Measurements from ENCODE around the gene TMEM201. TPM values are rescaled to one million over a fixed set of nuclear protein-coding genes. Genes with fewer than 3 reads are reported as not detected.

Gene TMEM201
- total RNA-seq, 4 donors from 2014 or later, result 3.3 to 9.9 (median 8.7) TPM

- DNase-seq, result no peak
- TF ChIP-seq POLR2A (IDR thresholded peaks at IDR 0.05), result no peak
- no peak for TF ChIP-seq CTCF (IDR thresholded peaks at IDR 0.05)
- Histone ChIP-seq H3K4me1 (no peaks in the 10 kb centered on the region), H3K36me3 (peaks cover 0 to 48% (median 0%) of the 10 kb centered on the region in 3 donors), H3K4me3 (no peak overlapping the region), H3K27me3 (no peaks in the 10 kb centered on the region), H3K9me3 (no peaks in the 10 kb centered on the region), H3K27ac (no peak overlapping the region)
Observed at GRCh38 chr1:9606458-9606857, 17.7 kb downstream of the TMEM201 start.

GRCh38 chr1:9606948-9607347, 18.2 kb downstream of the TMEM201 start:
- Histone ChIP-seq H3K4me1 (no peaks in the 10 kb centered on the region), H3K9me3 (no peaks in the 10 kb centered on the region), H3K36me3 (peaks cover 0 to 48% (median 0%) of the 10 kb centered on the region in 3 donors), H3K4me3 (no peak overlapping the region), H3K27ac (no peak overlapping the region), H3K27me3 (no peaks in the 10 kb centered on the region)
- TF ChIP-seq POLR2A (IDR thresholded peaks at IDR 0.05), result no peak
- DNase-seq, result no peak

GRCh38 chr1:9607352-9607751, 18.6 kb downstream of the TMEM201 start:
- no peaks in the 10 kb centered on the region for H3K27me3 ChIP-seq
- H3K27ac ChIP-seq, result no peak overlapping the region
- H3K9me3 ChIP-seq, result no peaks in the 10 kb centered on the region
- no peak for DNase-seq
- H3K36me3 ChIP-seq, result peaks cover 0 to 45% (median 0%) of the 10 kb centered on the region in 3 donors
- H3K4me1 ChIP-seq, result no peaks in the 10 kb centered on the region
- TF ChIP-seq CTCF (IDR thresholded peaks at IDR 0.05) (no peak), POLR2A (IDR thresholded peaks at IDR 0.05) (no peak)
- H3K4me3 ChIP-seq, result no peak overlapping the region

- Histone ChIP-seq H3K27ac (no peak overlapping the region), H3K27me3 (no peaks in the 10 kb centered on the region), H3K4me1 (no peaks in the 10 kb centered on the region), H3K36me3 (peaks cover 0 to 35% (median 0%) of the 10 kb centered on the region in 3 donors), H3K9me3 (no peaks in the 10 kb centered on the region), H3K4me3 (no peak overlapping the region)
- no peak for DNase-seq
- no peak for TF ChIP-seq POLR2A (IDR thresholded peaks at IDR 0.05)
- TF ChIP-seq CTCF (IDR thresholded peaks at IDR 0.05), result no peak
Observed at GRCh38 chr1:9609998-9610397, 21.3 kb downstream of the TMEM201 start.

GRCh38 chr1:9610548-9610947, 21.8 kb downstream of the TMEM201 start:
- DNase-seq, result no peak
- Histone ChIP-seq H3K27ac (no peak overlapping the region), H3K9me3 (no peaks in the 10 kb centered on the region), H3K27me3 (no peaks in the 10 kb centered on the region), H3K4me1 (no peaks in the 10 kb centered on the region), H3K36me3 (peaks cover 0 to 35% (median 0%) of the 10 kb centered on the region in 3 donors), H3K4me3 (no peak overlapping the region)
- TF ChIP-seq POLR2A (IDR thresholded peaks at IDR 0.05) (no peak), CTCF (IDR thresholded peaks at IDR 0.05) (no peak)

GRCh38 chr1:9611716-9612115, 23.0 kb downstream of the TMEM201 start:
- no peaks in the 10 kb centered on the region for H3K4me1 ChIP-seq
- no peaks in the 10 kb centered on the region for H3K27me3 ChIP-seq
- no peak overlapping the region for H3K4me3 ChIP-seq
- no peak for DNase-seq
- H3K36me3 ChIP-seq, result peaks cover 0 to 35% (median 0%) of the 10 kb centered on the region in 3 donors
- TF ChIP-seq CTCF (IDR thresholded peaks at IDR 0.05) (no peak), POLR2A (IDR thresholded peaks at IDR 0.05) (no peak)
- no peaks in the 10 kb centered on the region for H3K9me3 ChIP-seq
- no peak overlapping the region for H3K27ac ChIP-seq

Data from Peyer's patch (tissue), 4 donors.